ACHN (cell line): ENCODE results near the gene FERMT2.
"Not testable (repeated sequence)": the region's sequence is repeated elsewhere in the genome, so short reads cannot be mapped to it uniquely, and the experiment has no call there.

Experiments
- DNase-seq: peaks from one replicate; pipeline ENCODE4 v3.0.0-alpha.2; 2015
- in situ Hi-C: cut with HindIII; loops from 2 replicates; pipeline ENCODE4 v1.10.0; 2017; ENCODE audit warnings: low sequenced_read_pairs, low pct_ligation_motif_present, low pct_unique_long_range_greater_than_20kb

The FERMT2 gene

DNA sequence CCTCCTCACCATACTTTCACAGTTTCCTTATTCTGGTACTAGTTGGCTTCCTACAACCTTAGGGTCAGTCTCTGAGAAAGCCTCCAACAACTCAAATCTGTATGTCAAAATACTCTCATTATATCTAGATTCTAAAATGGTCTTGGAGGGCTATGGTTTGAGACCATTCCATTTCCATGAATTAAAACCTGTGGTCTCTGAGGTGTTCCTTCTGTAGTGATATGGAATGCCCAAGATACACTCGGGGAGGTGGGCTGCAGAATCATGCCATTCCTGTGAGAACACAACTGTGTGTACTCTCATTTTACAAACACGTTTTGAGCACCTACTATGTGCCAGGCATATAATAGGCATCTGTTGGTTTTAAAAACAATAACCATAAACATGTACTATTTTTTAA, 74.0 kb downstream of the FERMT2 start:
- DNase-seq, result no peak
- in situ Hi-C loops, result no loop called here

DNA sequence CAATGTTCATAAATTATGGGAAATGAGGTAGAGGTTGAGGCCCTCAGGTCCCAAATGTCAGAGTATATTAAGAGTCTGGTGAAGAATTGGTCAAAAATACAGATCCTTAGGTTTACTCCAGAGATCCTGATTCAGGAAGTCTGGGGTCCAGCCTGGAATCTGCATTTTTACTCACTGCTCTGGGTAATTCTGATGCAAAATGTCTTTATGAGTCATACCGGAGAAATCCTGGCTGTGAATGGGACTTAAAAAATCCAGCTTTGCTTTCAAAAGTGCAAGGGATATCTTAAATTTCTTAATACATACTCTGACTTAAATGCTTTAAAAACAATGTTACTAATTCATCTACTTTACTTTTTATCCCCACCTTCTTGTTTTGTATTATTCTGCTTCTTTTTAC, 74.5 kb downstream of the FERMT2 start:
- in situ Hi-C loops, result no loop called here
- DNase-seq, result no peak

DNA sequence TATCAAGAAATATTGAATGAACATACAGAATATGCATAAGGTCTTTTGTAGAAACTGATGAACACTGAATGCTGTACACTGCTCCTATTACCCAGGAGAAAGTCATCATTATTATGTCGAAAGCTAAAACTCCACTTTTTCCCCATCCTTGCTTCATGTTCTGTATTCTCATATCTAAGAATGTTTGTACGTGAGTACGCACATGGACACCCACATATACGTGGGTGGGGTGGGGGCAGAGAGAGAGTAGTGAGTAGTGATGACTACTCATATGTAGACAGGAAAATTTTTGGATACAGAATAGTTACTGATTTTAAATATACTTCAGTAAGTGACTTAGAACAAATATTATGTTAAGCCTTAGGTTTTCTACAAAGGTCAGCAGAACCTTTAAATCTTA, 75.1 kb downstream of the FERMT2 start:
- no peak for DNase-seq
- in situ Hi-C loops, result no loop called here

DNA sequence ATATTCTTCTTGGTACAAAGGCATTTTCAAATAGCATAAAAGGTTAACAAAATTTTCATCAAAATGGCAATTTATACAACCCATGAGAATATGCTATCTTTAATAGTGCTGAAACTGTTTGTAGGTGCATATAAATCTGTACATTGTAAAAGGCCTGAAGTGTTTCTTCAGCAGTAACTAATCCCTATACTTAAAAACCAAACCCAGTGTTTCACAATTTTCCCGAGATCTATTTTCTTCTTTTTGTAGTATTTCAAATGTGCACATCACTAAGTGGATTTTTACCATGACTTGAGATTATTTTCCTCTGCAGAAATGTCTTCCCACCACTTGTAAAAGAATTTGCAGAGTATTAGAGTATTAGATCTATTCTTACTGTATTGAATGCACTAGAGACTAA, 76.5 kb downstream of the FERMT2 start:
- in situ Hi-C loops, result no loop called here
- no peak for DNase-seq

DNA sequence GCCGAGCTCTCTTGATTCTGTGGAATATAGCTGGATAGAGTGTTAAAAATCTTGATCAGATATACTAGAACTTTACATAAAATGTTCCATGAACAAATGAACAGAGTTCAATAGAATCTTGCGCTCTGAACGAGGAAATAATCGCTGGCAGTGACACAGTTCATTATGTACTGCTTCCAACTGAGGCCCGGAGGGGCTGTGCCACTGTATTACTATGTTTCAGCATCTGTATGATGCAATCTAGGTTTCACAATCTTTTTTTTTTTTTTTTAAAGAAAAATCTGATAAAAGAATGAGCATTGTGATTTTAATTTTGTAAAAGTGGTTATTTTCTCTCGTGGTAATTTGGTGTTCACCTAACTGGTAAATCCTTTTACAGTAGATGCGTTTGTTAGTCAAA, 77.2 kb downstream of the FERMT2 start:
- DNase-seq, result no peak
- in situ Hi-C loops, result no loop called here

DNA sequence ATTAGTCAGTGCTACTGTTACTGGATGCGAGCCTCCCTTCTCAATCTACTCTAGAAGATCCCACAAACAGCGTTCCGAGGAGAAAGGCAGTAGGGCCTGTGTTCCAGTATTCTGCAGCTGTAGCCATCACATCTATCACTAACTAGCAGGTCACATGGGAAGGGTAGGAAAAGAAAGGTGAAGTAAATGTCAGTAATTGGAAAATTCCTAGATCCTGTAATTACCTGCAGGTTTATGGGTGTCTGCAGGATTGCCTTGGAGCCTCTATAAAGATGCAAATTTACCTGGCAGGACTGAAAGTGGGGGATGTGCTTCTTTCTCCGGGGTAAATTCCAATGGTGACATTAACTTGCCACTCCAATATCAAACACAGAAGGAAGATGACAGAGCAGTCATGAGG, 77.8 kb downstream of the FERMT2 start:
- in situ Hi-C loops, result no loop called here
- no peak for DNase-seq

DNA sequence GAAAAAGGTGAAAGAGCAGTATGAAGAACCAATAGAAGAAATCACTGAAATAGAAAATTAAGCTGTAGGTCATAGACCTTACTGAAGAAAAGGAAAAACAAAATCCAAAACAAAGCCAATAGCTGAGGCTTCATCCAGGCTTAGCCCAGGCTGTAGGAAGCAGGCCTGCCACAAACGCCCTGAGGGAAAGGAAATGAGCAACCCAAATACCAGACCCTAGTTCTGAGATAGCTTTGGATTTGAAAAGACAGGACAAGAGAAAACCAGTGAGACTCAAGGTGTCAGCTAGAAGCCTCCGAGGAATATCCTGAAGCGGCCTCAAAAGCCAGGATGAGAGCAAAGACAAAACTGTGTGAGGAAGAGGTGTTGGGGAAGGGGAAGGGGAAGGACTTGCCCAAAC, 79.2 kb downstream of the FERMT2 start:
- DNase-seq, result no peak
- in situ Hi-C loops, result no loop called here

DNA sequence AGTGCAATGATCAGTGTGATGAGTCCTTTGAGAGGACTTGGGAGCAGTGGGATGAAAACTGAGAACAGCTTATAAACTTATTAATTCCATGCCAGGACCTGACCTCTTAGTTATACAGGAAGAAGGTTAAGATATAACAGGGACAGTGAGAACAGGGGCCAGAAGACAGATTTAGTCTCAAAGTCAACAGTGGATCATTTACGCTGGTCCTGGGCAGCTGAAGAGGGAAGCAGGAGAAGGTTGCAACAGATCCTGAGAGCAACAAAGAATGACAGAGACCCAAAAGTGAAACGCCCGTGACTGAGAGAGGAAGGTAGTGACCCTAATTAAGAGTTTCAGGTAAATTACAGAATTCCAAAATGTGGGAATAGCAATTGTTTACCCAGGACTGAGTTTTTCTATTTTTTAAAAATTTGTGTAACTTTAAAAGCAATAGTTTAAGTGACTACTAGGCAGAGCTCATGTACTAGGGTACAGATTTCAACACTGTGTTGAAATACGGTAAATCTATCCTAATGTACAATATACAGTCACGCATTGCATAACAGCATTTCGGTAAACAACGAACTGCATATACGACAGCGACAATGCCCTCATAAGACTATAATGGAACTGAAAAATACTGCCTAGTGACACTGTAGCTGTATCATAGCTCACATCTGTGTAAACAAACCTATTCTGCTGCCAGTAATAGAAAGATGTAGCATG, 81.8 kb downstream of the FERMT2 start:
- no peak for DNase-seq
- in situ Hi-C loops, result no loop called here

DNA sequence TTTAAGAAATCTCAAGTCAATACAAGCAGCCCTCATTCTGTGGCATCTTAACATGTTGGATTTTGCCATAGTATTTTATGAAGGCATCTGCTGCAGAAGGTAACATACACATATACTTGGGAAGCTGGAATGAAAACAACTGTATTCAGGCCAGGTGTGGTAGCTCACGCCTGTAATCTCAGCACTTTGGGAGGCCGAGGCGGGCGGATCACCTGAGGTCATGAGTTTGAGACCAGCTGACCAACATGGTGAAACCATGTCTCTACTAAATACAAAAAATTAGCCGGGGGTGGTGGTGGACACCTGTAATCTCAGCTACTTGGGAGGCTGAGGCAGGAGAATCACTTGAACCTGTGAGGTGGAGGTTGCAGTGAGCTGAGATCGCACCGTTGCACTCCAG, 86.0 kb downstream of the FERMT2 start:
- in situ Hi-C loops, DNase-seq: not testable (repeated sequence)

DNA sequence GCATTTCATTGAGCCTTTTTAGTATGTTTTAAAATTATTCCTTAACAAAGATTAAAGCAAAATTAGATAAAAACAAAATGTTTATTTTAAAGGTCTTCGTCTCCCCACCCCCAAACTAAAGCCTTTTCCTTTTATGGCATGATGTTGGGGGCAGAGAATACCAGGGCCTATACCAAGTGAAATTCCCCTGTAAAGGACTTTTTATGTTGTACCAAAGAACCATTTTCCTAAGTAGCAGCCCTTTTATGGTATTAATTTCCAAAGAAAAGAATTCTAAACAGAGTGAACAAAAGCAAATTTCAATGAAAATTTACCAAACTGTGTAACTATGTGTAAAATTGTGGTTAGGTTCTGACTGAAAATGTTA, 87.5 kb downstream of the FERMT2 start:
- in situ Hi-C loops, result no loop called here
- DNase-seq, result no peak

DNA sequence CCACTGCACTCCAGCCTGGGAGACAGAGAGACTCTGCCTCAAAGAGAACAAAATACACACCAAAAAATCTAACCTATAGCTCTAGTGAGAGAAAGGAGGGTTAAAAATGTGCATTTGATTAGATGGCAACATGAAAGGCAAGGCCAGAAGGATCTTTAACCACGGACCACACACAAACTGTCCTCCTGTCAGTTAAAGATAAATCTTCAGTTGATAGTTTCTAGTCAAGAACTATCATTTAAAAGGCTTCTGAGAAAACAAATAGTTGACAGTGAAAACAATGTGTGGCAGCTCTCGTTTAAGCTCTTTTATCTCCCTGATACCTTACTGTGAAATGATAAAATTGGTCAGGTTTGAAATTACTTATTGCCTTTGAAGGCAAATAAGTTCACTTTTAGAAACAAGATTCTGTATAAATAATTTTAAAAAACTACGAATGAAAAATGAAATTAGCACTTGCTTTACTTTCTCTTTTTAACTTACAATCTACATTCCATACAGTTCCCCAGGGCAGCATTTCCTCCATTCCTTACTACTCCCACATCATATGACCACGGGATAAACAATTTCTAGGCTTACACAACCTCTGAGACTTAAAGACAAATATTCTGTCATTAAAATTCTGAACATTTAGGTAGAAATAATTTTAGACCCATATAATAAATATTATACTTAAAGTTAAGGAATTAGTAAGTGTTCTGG, 88.1 kb downstream of the FERMT2 start:
- in situ Hi-C loops, result no loop called here
- DNase-seq, result no peak

DNA sequence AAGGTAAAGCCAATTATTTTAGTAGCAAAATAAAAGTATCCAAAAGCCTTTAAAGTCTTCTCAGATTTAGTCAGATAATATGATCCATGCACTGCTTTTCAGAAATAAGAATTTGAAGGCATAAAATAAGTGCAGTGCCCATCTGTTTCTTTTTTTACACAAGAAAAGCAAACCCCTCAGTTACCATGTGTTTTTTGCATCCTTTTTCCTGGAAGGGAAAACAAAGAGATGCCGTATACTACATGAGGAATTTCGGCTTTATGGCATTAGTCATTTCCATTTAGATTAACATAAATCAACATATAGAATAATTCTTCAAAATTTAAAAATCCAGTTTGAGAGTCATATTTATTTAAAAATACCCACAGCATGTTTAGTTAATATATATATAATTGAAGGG, 89.4 kb downstream of the FERMT2 start:
- no peak for DNase-seq
- in situ Hi-C loops, result no loop called here

DNA sequence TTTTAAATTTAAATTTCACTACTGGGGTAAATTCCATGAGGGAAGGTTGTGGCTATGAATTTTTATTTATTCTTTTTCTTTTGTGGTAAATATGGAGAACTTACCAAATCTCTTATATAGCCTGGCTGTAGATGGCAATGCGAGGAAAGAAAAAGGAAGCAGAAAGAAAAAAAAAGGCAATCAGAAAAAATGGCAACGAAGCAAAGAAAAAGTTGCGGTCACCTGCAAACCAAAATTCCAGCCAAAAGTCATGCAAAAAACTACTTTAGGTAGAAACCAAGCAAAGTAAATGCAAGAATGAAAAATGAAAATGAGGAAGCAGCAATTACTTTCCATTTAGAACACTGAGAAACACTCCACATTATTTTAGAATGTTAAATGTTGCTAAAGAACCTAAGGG, 89.9 kb downstream of the FERMT2 start:
- no peak for DNase-seq
- in situ Hi-C loops, result no loop called here

DNA sequence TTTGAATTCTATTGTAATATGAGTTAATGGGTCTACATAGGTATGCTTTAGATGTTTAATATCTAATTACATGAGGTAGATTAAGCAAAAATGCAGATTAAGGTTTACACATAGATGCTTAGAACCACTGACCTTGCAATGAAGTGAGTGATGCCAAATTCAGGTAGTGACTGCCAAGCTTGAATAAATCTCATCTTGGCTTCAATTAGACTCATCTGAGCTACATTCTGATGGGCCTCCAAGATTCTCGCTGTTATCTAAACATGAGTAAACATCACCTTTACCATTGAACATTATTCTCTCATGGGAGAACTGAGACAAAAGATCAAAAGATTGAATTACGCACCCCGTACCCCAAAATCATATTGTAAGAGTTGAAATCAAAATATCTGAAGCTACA, 90.6 kb downstream of the FERMT2 start:
- in situ Hi-C loops, result no loop called here
- no peak for DNase-seq

DNA sequence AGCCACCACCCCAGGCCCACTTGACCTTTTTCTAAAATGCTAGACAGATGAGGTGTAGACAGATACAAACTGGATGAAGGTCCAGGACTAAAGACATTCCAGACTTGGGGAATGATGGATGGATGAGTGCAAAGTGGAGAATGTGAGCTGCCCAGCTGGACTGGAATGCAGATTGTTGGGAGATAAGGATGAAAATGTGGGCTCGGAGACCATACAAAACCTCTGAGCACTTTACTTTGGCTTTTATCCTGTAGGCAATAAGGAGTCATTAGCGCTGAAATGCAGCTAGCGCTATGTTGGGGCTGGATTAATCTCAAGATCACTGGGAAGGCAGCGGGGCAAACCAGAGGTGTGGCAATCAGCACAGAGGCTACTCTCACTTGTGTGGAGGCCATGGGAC, 94.7 kb downstream of the FERMT2 start:
- in situ Hi-C loops, result no loop called here
- no peak for DNase-seq

DNA sequence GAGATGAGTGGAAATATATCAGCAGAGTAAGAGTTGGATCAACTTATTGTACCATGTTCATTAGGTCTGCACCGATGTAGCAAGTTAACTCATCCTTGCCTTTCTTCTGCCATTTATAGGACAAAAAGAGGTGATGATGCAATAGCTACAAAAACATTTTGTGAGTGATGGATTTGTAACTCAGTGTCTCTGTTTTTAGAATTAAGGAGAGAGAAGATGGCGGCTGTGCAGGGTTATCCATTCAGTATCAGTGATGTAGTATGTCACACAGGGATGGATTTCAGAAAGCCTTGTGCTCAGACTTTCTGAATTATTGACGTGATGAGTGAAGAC, 97.4 kb downstream of the FERMT2 start:
- DNase-seq, result no peak
- in situ Hi-C loops, result no loop called here

DNA sequence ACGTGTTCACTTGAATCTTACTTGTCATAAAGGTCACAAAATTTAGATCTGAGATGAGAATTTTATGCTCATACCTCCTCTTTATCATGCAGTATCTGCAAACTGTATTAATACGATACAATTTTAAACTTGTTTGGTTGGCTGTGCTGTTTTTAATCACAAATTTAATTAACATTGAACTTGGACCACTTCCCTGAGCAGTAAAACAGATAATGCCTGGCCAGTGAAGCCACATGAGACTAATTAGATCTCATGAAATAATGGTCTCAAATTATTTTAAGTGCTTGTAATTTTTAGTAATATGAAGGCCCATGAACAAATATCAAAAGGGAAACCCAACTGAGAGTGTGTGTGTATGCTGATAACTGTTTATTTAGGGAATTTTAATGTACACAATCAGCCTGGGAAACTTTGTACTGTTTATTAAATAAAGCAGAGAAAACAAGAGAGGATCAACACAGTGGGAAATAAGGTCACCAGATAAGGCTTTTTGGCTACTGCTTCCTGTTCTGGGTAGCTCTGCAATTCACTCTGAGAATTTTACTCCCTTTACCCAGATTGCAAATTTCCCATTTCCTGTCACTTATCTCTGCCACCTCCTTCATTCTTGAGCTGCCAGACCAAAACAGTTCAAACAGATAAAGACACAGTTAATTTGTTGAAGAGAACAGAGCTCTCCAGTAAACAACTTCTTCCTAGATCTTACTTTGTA, 97.9 kb downstream of the FERMT2 start:
- in situ Hi-C loops, result no loop called here
- no peak for DNase-seq

DNA sequence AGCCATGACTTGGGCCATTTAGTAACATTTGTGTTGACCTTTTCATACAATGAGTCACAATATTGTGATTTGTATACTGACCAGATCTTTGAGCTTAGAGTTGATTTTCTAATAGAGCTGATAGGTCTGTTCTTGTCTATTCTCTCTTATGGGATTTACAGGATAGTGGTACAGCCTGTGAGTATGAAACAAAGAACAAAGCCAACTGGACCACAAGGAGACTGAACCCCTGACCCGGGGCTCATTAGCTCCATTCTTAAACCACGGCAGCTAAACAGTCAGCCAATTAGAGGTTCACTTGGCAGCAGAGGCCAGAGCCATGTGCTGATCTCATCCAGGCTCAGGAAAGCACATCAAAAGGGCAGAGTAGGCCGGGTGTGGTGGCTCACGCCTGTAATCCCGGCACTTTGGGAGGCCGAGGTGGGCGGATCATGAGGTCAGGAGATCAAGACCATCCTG, 100.4 kb downstream of the FERMT2 start:
- DNase-seq, result no peak
- in situ Hi-C loops, result no loop called here

DNA sequence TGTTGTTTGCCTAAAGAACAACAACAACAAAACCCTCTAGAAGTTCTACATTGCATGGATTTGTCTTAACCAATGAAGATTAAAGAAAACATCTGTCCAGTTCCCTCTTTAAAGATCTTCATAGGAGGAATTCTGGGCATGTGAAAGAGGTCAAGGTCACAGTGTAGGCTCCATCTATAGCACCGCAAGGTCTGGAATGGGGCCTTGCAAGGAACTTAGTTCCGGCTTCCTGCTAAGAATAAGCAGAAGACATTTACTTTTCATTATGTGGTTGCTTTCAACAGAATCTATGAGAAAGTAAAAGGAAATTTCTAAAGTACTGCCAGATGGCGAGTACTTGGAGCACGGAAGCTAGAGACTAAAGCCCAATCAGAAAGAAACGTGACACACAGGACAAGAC, 102.2 kb downstream of the FERMT2 start:
- in situ Hi-C loops, result no loop called here
- no peak for DNase-seq

DNA sequence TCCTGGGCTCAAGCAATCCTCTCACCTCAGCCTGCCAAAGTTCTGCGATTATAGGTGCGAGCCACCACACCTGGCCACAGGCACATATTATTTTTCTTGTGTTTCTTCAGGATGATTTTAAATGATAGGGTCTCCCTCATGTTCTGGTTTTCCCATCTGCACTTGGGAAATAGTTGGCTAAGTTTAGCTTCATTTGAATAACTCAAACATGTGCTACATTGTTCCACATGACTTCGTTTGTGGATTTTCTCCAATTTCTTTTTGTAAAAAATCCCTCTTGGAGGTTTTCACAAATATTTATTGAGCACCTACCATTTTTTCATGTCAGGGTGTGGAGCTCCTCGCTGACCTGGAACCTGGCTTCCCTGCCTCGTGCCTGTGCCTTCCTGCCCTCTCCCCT, 104.3 kb downstream of the FERMT2 start:
- no peak for DNase-seq
- in situ Hi-C loops, result no loop called here
